GM12872 (cell line): ENCODE measurements around the gene IZUMO1.

Source experiments
- TF ChIP-seq, protein P1 (sequence below): IDR thresholded peaks from 3 replicates; pipeline ENCODE4 v1.5.1; 2011; ENCODE audit warnings: low read depth, mild to moderate bottlenecking, low read length, moderate library complexity; ENCODE audit not compliant: insufficient read depth

IZUMO1 gene

DNA sequence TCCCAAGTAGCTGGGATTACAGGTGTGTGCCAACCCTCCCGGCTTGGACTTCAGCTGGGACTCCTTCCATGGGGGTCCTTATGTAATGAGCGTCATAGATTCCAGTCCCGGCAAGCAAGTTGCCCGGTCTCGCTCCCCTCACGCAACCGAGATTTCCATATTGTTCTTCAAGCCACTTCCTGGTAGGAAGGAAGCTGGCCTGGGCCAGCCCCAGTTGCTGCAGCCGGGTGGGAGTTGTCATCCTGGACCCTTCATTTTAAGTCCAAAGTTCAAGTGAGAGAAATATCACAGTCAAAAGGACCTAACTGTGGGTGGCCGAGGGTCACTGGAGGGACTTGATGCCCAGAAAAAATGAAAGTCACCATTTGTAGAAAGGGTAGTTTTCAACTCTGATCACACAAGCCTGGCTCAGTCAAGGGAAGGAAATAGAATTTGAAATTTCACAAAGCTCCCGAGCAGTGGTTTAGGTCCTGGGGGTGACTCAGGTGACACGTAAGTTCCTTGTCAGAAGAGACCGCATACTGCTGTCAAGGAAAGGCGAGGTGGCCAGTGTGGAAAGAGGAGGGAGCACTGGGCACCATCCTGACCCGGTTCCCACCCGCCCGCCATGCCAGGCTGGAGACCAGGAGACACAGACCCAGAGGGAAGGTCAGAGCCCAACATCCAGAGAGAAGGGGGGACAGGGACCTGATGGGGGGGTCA, 13.9 kb upstream of the IZUMO1 start:
- TF ChIP-seq, protein P1, sequence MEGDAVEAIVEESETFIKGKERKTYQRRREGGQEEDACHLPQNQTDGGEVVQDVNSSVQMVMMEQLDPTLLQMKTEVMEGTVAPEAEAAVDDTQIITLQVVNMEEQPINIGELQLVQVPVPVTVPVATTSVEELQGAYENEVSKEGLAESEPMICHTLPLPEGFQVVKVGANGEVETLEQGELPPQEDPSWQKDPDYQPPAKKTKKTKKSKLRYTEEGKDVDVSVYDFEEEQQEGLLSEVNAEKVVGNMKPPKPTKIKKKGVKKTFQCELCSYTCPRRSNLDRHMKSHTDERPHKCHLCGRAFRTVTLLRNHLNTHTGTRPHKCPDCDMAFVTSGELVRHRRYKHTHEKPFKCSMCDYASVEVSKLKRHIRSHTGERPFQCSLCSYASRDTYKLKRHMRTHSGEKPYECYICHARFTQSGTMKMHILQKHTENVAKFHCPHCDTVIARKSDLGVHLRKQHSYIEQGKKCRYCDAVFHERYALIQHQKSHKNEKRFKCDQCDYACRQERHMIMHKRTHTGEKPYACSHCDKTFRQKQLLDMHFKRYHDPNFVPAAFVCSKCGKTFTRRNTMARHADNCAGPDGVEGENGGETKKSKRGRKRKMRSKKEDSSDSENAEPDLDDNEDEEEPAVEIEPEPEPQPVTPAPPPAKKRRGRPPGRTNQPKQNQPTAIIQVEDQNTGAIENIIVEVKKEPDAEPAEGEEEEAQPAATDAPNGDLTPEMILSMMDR, result no peak

DNA sequence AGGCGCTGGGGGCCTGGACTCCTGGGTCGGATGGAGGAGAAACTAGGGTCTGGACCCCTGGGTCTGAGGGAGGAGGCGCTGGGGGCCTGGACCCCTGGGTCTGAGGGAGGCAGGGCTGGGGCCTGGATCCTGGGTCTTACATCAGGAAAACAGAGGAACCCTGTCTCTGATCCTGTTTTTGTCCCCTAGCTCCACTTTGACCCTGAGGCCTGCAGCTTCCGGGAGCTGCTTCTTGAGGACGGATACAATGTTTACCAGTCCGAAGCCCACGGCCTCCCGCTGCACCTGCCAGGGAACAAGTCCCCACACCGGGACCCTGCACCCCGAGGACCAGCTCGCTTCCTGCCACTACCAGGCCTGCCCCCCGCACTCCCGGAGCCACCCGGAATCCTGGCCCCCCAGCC, 11.0 kb upstream of the IZUMO1 start:
- TF ChIP-seq, protein P1, result no peak

DNA sequence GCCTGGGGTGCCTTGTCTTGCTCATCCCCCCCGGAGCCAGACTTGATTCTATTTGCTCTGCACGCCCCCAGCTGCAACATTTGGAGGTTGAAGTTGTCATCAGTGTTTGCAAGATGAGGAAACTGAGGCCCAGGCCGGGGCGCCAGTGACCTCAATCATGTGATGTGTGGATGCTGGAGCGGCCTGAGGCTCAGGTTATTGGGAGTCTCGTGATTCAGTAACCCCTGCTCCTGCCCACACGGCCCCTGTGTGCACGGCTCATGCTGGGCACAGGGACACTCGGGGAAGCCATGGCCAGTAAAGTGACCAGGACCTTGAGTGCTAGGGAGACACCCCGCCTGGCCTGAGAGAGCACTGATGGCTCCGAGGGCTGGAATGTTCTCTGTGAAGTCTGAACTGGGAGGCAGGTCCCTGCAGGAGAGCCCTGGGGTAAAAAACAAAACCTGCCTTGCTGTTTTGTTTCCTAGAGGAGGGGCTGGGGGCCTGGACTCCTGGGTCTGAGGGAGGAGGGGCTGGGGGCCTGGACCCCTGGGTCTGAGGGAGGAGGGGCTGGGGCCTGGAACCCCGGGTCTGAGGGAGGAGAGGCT, 10.5 kb upstream of the IZUMO1 start:
- TF ChIP-seq, protein P1, result no peak

DNA sequence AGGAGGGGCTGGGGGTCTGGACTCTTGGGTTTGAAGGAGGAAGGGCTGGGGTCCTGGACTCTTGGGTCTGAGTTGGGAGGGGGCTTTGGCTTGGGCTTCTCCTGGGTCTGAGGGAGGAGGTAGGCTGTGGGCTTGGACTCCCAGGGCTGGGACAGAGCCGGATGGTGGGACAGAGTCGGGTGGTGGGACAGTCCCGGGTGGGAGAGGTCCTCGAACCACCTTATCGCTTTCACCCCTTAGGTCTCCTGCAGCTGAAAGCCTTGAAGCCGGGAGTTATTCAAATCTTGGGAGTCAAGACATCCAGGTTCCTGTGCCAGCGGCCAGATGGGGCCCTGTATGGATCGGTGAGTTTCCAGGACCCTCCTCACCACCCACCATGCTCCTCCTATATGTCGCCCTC, 10.0 kb upstream of the IZUMO1 start:
- TF ChIP-seq, protein P1, result no peak

DNA sequence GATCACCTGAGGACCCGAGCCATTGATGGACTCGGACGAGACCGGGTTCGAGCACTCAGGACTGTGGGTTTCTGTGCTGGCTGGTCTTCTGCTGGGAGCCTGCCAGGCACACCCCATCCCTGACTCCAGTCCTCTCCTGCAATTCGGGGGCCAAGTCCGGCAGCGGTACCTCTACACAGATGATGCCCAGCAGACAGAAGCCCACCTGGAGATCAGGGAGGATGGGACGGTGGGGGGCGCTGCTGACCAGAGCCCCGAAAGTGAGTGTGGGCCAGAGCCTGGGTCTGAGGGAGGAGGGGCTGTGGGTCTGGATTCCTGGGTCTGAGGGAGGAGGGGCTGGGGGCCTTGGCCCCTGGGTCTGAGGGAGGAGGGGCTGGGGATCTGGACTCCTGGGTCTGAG, 9.5 kb upstream of the IZUMO1 start:
- TF ChIP-seq, protein P1, result no peak

DNA sequence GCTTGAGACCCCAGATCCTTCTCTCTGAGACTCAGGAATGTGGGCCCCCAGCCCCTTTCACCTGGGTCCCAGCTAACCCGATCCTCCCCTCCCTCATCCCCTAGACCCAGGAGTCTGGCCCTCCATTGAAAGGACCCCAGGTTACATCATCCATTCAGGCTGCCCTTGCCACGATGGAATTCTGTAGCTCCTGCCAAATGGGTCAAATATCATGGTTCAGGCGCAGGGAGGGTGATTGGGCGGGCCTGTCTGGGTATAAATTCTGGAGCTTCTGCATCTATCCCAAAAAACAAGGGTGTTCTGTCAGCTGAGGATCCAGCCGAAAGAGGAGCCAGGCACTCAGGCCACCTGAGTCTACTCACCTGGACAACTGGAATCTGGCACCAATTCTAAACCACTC, 9.1 kb upstream of the IZUMO1 start:
- TF ChIP-seq, protein P1, result no peak

DNA sequence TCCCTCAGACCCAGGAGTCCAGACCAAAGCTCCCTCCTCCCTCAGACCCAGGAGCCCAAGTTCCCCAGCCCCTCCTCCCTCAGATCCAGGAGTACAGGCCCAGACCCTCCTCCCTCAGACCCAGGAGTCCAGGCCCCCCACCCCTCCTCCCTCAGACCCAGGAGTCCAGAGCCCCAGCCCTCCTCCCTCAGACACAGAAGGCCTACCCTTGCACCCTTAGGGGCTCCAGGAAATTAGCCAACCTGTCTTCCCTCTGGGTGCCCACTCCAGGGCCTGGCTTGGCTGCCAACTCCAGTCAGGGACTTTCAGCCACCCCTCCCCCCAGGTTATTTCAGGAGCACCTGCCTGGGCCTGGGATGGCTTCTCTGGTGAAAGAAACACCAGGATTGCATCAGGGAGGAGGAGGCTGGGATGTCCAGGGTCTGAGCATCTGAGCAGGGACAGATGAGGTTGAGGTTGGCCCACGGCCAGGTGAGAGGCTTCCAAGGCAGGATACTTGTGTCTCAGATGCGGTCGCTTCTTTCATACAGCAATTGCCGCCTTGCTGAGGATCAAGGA, 8.5 kb upstream of the IZUMO1 start, which contains the start of gene FGF21:
Gene FGF21 (plus strand): TSS at position 441 of the 558 bp plus-strand sequence. CDS start 713 bp downstream, outside the sequence.
- TF ChIP-seq, protein P1, result no peak
